ENCODE measurements around the gene SENP3.

Gene SENP3

DNA sequence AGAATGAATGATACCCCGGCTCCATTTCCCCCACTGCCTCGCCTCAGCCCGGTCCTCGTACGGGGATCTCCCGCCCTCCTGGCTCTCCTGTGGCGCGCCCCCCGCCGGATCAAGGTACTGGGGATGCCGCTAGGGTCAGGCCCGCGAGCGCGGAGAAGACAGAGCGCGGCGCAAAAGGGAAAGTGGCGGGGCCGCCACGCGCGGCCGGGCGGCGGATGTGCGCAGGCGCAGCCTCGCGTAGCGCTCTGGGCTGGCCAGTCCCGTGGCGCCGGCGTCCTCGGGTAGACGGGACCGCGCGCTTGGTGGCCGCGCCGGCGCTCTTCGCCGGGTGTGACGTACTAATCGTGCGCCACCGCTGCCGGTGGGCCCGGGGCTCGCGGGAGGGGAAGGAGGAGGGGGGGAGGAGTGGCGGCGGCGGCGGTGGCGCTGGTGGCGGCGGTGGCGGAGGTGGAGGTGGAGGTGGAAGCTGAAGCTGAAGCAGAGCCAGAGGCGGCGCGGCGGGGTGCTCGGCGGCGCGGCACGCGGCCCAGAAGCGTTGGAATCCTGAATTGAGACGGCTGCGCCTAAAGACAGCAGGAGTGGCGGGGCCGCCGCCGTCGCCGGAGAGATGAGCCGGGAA lies at the start of gene SENP3:
TSS of gene SENP3 (plus strand) at position 331 of the 619 bp plus-strand sequence. CDS start 1,158 bp downstream, outside the sequence.
- DNase-seq (ENCODE audit: low spot score): peak; percentile 97

DNA sequence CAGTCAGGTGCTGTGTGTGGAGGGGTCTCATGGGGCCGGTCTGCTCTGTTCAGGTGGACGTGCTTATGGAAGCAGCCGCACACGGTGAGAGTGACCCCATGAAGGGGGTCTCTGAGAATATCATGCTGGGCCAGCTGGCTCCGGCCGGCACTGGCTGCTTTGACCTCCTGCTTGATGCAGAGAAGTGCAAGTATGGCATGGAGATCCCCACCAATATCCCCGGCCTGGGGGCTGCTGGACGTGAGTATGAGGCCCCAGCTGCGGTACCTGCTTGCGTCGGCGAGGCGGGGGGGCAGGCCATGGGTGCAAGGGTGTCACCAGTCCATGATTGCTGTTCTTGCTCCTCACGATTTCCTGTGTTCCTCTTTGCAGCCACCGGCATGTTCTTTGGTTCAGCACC lies 49.6 kb upstream of the SENP3 start:
- no peak for DNase-seq (ENCODE audit: low spot score)

DNA sequence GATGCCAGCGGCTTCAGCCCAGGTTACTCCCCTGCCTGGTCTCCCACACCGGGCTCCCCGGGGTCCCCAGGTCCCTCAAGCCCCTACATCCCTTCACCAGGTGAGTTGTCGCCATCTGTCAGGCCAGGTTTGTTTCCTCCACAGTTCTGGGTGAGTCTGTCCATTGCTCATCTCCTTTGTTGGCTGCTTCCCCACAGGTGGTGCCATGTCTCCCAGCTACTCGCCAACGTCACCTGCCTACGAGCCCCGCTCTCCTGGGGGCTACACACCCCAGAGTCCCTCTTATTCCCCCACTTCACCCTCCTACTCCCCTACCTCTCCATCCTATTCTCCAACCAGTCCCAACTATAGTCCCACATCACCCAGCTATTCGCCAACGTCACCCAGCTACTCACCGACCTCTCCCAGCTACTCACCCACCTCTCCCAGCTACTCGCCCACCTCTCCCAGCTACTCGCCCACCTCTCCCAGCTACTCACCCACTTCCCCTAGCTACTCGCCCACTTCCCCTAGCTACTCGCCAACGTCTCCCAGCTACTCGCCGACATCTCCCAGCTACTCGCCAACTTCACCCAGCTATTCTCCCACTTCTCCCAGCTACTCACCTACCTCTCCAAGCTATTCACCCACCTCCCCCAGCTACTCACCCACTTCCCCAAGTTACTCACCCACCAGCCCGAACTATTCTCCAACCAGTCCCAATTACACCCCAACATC lies 48.7 kb upstream of the SENP3 start:
- no peak for DNase-seq (ENCODE audit: low spot score)

DNA sequence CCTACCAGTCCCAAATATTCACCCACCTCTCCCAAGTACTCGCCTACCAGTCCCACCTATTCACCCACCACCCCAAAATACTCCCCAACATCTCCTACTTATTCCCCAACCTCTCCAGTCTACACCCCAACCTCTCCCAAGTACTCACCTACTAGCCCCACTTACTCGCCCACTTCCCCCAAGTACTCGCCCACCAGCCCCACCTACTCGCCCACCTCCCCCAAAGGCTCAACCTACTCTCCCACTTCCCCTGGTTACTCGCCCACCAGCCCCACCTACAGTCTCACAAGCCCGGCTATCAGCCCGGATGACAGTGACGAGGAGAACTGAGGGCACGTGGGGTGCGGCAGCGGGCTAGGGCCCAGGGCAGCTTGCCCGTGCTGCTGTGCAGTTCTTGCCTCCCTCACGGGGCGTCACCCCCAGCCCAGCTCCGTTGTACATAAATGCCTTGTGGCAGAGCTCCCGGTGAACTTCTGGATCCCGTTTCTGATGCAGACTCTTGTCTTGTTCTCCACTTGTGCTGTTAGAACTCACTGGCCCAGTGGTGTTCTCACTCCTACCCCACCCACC lies 47.8 kb upstream of the SENP3 start:
- no peak for DNase-seq (ENCODE audit: low spot score)

DNA sequence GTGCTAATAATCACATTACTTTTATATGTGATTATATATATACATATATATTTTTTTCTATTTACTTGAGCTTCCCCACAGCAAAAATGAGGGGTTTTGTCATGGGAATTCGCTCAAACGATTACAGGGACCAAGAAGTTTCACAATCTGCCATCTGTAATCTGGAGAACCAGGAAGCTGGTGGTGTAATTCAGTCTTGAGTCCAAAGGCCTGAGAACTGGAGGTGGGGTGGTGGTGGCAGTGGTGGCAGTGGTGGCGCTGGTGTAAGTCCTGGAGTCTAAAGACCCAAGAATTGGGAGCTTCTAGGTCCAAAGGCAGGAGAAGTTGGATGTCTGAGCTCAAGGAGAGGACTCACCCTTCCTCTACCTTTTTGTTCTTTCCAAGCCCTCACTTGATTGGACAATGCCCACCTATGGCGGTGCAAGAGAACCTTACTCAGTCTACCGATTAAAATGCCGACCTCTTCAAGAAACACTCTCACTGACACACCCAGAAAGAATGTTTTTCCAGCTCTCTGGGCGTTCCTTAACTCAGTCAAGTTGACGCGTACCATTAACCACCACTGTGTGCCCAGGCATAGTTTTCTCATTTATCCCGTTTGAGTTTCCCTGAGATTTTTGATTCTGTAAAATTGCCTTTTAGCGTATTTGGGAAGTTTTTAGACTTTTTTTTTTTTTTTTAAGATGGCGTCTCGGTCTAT lies 45.7 kb upstream of the SENP3 start:
- DNase-seq (ENCODE audit: low spot score): no peak

DNA sequence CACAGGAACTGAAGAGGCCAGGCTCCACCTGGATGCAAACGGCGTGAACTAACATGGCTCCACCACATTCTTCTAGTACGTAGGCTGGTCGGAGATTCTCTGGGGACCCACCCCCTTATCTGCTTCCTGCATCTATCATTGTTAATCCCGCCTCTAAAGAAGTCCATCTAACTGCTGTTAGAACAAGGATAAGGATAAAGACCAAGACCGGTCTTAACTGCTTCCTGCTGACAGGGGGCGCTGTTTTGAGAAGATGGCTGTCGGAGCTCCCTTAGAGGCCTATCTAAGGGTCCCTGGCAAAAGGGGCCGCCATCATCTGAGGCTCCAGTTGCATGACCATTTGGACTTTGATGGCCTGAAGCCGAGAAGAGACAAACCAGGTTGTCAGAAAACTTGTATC lies 38.7 kb upstream of the SENP3 start:
- no peak for DNase-seq (ENCODE audit: low spot score)

DNA sequence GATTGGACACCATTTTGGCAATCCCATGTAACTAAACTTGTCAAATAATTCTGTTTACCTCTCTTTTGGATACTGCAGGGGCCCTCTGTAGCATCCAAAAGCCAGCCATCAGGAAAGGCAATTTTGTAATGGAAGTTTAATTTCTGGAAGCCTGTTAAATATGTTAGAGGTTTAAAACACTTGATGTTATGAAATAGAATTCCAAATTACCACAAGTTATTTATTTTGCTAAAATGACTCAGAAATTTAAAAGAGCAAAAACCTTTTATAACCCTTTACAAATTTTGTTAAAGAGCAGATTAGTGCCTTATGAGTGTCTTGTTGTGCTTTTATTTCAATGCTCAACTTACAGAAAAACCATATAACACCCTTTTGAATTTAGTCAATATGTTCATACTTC lies 32.9 kb upstream of the SENP3 start:
- no peak for DNase-seq (ENCODE audit: low spot score)

DNA sequence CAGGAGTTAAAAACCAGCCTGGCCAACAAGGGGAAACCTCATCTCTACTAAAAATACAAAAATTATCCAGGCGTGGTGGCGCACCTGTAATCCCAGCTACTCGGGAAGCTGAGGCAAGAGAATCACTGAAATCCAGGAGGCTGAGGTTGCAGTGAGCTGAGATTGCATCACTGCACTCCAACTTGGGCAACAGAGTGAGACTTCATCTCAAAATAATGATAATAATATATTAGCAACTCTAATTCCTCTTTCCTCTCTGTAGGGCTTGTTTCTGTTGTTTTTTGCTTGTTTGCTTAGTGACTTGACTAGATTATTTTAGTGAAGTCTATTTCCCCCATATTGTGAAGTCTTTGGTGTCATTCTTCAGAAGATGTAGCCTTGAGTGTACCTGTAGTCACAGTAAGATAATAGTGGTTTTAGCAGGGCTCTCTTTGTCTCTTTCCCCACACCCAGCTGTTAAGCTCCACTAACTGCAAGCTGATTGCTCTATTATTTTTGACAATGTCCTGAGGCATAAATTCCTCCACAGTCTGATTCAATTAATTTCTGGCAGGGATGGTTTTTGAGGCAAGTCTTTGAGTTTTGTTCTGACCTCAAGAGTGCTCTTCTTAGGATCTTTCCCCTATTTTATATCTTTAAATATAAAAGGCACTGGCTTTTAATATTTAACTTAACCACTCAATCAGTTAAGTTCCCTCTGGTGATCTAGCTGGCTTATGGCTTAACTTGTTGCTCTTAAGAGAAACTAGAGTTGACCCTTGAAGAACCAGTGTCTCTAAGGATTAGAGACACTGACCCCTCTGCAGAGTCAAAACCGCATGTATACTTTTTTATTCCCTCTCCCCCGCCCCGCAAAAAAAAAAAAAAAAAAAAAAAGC lies 31.5 kb upstream of the SENP3 start:
- no peak for DNase-seq (ENCODE audit: low spot score)

DNA sequence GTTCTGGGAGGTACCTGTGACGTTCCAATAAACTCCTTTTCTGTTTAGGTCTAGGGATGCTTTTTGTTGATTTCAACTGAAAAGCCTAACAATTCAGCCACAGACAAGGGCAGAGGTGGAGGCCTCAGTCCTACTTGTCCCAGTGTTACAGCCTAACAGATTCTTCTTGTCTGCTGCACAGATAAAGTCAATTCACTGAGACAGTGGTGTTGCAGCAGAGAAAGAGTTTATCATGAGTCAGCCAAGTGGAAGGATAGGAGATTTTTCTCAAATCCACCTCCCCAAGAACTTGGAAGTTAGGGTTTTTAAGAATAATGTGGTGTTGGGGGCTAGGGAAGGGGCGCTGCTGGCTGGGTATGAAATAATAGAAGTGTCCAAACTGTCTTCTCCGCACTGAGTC lies 23.7 kb upstream of the SENP3 start:
- no peak for DNase-seq (ENCODE audit: low spot score)

DNA sequence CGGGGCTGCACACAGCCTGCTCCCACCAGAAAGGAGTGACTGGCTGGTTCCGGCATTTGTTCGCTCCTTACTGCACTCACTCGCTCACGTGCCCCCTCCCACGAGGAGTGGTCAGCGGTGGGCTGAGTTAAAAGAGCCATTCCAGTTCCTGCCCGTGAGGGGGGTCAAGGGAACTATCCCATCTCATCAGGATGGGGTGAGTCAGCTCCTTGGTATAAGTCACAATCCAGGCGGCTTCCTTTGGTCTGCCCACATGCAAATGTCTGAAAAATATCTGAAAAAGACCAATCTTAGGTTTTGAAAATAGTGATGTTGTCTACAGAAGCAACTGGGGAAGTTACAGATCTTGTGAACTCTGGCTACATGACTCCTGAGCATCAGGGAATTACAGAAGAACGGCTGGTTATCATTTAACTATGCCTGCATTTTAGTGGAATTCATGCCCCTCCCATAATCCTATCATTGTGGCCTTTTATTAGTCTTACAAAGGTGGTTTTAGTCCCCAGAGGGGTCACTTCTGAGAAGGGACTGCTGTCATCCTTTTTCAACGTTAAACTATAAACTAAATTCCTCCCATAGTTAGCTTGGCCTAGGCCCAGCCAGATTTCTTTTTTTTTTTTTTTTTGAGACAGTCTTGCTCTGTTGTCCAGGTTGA lies 22.7 kb upstream of the SENP3 start:
- no peak for DNase-seq (ENCODE audit: low spot score)

DNA sequence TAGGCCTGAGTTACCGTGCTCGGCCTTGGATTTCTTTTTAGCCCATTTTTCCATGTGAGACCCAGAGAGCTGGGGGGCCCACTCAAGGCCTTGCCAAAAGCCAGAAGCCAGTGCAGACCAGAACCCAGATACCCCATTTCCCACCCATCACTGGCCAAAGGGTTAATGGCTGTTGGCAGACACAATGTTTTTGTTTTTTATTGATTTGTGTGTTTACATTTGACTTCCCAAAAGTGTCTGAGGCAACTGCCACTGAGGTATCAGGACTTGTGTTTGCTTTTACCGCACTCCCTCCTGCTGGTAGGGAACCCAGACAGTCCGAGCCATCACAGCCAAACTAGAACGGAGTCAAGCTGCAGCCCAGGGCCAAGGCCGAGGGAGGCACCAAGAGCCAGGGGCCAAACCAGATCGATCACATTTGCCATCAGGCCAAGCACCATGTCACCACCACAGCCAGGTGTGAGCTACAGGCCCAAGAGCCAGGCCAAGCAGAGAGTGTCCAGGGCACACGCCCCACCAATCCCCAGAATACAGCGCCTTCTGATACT lies 20.6 kb upstream of the SENP3 start:
- no peak for DNase-seq (ENCODE audit: low spot score)

DNA sequence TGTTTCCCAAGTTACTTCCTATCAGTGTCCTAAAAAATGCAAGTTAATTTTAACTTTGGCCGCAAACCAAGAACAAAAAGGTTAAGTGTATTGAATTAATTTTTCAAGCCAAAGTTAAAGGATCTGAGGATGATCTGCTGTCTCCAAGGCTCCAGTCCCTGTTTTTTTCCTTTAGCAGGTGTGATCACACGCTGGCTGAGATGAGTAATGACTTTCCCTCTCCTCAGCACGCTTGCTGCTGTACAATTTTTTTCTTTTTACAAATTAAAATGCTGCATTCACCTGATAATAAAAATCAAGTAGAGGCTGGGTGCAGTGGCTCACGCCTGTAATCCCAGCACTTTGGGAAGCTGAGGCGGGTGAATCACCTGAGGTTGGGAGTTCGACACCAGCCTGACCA lies 16.8 kb upstream of the SENP3 start:
- DNase-seq (ENCODE audit: low spot score): no peak

DNA sequence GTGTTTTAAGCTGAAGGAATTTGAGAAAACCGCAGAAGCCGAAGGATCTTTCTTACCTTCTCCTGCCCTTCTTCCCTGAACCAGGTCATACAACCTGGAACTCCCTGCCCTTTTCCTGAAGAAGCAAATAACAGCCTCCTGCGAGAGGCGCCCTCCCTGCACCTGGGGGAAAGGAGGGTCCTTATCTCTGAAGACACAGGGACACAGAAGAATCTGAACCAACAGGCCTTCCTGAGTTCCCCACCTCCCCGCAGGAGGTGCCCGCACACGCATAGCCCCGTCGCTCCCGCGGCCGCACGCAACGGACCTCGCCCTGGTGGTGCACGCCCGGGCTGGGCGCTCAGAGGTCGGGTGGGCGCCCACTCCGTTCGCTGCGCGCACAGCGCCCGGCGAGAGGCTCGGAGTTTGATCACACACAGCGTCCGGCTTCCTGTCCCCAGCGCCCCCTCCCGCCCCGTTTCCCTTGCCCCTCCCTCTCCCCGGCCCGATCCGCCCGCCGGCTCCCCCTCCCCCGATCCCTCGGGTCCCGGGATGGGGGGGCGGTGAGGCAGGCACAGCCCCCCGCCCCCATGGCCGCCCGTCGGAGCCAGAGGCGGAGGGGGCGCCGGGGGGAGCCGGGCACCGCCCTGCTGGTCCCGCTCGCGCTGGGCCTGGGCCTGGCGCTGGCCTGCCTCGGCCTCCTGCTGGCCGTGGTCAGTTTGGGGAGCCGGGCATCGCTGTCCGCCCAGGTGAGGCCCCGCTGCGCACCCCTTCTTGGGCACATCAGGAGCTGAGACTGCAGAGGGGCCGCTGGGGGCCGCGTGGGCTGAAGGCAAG lies 12.9 kb upstream of the SENP3 start, which contains the start of gene TNFSF12:
TSS of gene TNFSF12 (plus strand) at position 474 of the 816 bp plus-strand sequence. CDS start at position 570, 96 bp downstream.
- DNase-seq (ENCODE audit: low spot score): peak; percentile 47

DNA sequence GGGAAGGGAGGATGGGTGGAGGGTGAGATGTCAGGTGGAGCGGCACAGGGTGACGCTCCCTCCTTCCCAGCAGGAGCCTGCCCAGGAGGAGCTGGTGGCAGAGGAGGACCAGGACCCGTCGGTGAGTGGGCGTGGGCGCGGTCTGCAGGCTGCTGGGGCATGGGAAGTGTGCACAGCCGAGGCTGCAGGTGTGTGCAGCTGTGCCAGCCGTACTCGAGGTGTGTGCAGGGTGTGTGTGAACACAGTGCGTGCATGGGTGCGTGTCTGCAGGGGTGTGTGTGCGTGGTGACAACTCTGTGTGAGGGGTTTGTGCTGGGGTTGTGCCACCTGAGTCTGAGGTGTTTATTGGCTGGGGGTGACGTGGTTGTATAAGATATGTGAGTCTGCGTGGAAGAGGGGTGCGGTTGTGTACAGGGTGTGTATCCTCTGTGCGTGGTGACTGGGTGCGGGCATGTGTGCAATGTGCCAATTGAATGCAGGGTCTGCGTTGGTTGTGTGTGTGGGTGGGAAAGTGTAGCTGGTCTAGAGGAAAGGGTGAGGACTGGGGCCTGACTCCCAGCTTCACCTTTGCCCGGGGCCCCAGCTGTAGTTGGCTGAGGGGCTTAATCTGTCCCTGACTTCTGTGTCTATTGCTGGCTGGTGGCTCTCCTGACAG lies 12.2 kb upstream of the SENP3 start:
- DNase-seq (ENCODE audit: low spot score): peak; percentile 30

DNA sequence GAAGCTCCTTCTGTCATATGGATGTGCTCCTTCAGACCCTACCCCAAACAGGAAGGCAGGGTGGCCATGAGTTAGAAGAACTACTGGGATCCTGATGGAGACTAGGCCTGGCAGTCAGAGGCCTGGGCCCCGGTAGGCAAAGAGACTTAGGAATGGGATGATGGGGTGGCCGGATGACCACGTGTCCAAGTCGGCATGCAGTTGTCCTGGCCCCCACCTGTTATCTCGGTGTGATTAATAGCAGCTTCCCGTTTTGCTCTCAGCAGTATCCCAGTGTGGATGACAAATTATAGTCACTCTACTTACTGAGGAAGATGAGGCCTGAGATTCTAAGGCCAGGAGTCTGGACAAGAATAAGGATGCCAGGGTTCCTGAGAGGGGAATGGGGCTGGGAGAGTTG lies 11.4 kb upstream of the SENP3 start:
- DNase-seq (ENCODE audit: low spot score): no peak

DNA sequence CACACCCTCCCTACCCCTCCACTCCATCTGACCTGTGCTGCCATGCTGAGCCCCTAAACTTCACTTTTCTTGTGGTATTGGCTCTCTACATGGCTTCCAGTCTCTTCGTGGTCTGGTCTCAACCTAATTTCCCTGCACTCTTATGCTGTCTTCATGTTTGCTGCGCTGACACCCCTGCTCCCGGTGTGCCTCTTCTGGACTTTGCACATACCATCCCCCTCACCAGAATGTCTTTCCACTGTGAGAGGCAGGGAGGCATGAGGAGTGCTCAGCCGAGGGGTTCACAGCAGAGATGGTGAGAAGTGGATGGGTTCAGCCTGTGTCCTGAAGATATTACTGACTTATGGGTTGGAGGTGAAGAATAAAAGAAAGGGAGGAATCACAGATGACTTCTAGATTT lies 10.3 kb upstream of the SENP3 start:
- DNase-seq (ENCODE audit: low spot score): no peak

DNA sequence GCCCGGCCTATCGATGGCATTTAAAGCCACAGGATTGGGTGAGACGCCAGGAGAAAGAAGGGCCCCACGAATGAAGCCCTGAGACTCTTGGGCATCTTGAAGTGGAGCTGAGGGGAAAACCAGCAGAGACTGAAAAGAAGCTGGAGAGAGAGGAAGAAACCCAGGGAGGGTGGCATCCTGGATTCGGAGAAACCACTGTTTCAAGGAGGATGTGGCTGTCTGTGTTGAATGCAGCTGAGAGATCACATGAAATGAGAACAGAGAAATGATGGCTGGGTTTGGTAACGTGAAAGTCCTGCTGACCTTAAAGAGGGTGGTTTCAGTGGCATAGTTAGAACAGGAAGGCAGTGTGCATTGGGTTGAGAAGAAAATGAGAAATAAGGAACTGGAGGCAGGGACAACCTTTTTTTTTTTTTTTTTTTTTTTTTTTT lies 9.1 kb upstream of the SENP3 start:
- DNase-seq (ENCODE audit: low spot score): peak; percentile 39

DNA sequence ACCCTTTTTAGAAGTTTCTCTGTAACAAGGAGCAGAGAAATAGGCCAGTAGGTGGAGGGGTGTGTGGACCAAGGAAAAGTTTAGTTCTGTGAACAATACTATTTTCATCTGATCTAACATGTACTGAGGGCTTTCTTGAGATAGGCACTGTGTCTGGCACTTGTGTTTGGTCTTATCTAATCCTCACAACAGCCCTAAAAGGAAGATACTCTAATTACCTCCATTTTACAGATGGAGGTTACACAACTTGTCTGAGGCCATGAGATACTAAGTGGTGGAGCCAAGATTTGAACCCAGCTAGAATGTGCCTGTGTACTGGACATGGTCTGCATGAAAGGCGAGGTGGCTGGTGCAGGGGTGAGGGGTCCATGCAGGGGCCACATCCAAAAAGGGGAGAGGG lies 8.4 kb upstream of the SENP3 start:
- DNase-seq (ENCODE audit: low spot score): no peak

DNA sequence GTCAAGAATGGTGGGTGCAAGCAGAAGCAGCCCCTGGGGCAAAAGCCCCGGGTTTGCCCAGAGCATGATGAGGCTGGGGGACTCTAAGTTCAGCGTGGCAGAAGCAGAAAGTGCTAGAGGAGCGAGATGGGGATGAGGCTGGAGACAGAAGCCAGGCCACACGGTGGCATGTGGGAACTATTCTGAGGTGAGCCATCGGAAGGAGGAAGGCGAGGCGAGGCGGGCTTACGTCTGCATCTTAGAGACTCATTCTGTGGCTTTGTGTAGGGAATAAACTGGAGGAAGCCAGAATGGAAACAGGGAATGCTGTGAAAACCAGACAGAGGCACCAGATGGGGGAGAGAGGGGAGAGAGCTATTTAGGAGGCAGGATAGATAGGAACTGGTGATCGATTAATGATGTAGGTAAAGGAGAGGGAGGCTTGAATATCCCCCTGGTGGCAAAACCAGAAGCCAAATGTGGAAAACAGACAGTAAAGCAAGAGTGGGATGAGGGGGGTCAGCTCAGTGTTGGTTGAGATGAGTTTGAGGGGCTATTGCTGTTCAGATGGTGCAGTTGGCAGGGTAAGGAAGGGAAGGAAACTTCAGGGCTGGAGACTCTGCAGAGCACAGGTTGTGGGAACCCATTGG lies 6.3 kb upstream of the SENP3 start:
- DNase-seq (ENCODE audit: low spot score): no peak

All from germinal center (tissue), 1 donor.